HepG2 (cell line): Measurements from ENCODE around the gene CHMP1B. TPM values are rescaled to one million over a fixed set of nuclear protein-coding genes. Genes with fewer than 3 reads are reported as not detected.

ENCODE experiments used
- CCAR2 ChIP-seq: fragments of 200-400 bp; formaldehyde crosslinking; optimal IDR thresholded peaks from 2 replicates; pipeline ENCODE3; 2018; ENCODE audit warnings: low read depth, mild to moderate bottlenecking, low read length, moderate library complexity
- FOXA1 ChIP-seq, 2 experiments: fragments of 450-650 bp in 1 of 2; sonication (generic) in 1 of 2; formaldehyde crosslinking in 1 of 2; IDR thresholded peaks; 2 replicates each; pipeline versions ENCODE4 v1.4.0 to v1.6.1; 2016 to 2020; ENCODE audit warnings: missing genetic modification reagents in 1 of 2
- GFI1 ChIP-seq: sonication (generic); formaldehyde crosslinking; IDR thresholded peaks from 2 replicates; pipeline ENCODE4 v1.5.0; 2020; ENCODE audit warnings: missing genetic modification reagents, mild to moderate bottlenecking, borderline replicate concordance
- KDM6A ChIP-seq: IDR thresholded peaks from 2 replicates; pipeline ENCODE4 v1.6.1; 2016; ENCODE audit warnings: low read depth
- MIXL1 ChIP-seq: IDR thresholded peaks from 2 replicates; pipeline ENCODE4 v1.6.1; 2016
- MTF2 ChIP-seq: sonication (generic); formaldehyde crosslinking; IDR thresholded peaks from 2 replicates; pipeline ENCODE4 v1.5.0; 2020; ENCODE audit warnings: missing genetic modification reagents, borderline replicate concordance
- MXI1 ChIP-seq: IDR thresholded peaks from 3 replicates; pipeline ENCODE4 v1.6.1; 2012; ENCODE audit warnings: low read depth, low read length, inconsistent platforms, borderline replicate concordance
- NPAS2 ChIP-seq: sonication (generic); formaldehyde crosslinking; IDR thresholded peaks from 2 replicates; pipeline ENCODE4 v1.8.0; 2022; ENCODE audit warnings: mild to moderate bottlenecking, missing genetic modification reagents, borderline replicate concordance
- NR2F6 ChIP-seq, 2 experiments: IDR thresholded peaks; 2 replicates each; pipeline ENCODE4 v1.6.1; 2016; ENCODE audit warnings: antibody characterized with exemption in 1 of 2, mild to moderate bottlenecking in 1 of 2
- SRY ChIP-seq: sonication (generic); formaldehyde crosslinking; IDR thresholded peaks from 2 replicates; pipeline ENCODE4 v1.8.0; 2022; ENCODE audit warnings: mild to moderate bottlenecking, missing genetic modification reagents
- YY1 ChIP-seq: IDR thresholded peaks from 2 replicates; pipeline ENCODE4 v1.6.1; 2011; ENCODE audit warnings: low read length, low read depth, moderate library complexity, mild to moderate bottlenecking; ENCODE audit not compliant: insufficient read depth, insufficient replicate concordance
- ZC3H4 ChIP-seq: sonication (generic); formaldehyde crosslinking; IDR thresholded peaks from 2 replicates; pipeline ENCODE4 v1.4.0; 2020; ENCODE audit warnings: missing genetic modification reagents, borderline replicate concordance
- ZKSCAN8 ChIP-seq: IDR thresholded peaks from 2 replicates; pipeline ENCODE4 v1.6.1; 2016; ENCODE audit warnings: borderline replicate concordance, missing genetic modification reagents, missing compliant biosample characterization
- ZMYM4 ChIP-seq: sonication (generic); formaldehyde crosslinking; IDR thresholded peaks from 2 replicates; pipeline ENCODE4 v1.8.1; 2023; ENCODE audit warnings: mild to moderate bottlenecking, missing genetic modification reagents
- ZNF292 ChIP-seq: sonication (generic); formaldehyde crosslinking; IDR thresholded peaks from 2 replicates; pipeline ENCODE4 v1.8.1; 2022; ENCODE audit warnings: mild to moderate bottlenecking, low read depth, missing genetic modification reagents, borderline replicate concordance
- polyA plus RNA-seq, 8 experiments: library from polyadenylated mRNA; depleted of rRNA in 3 of 8; stranded (reverse) in 7 of 8; unstranded in 1 of 8; fragments of >200 nt; fragmentation: Illumina TruSeq in 4 of 8; extraction: Trizol in 4 of 8; gene quantifications; 2 replicates each; pipeline versions ENCODE4 v1.2.1 to v1.2.3, GENCODE V29; 2011 to 2016; ENCODE audit warnings: low read depth in 4 of 8, missing spikeins in 1 of 8, mixed read lengths in 1 of 8; ENCODE audit not compliant: insufficient read depth in 1 of 8
- total RNA-seq, 5 experiments: library from RNA; depleted of rRNA; stranded (reverse); fragments of >200 nt; fragmentation: Illumina TruSeq; extraction: Trizol; gene quantifications; 2 replicates each; pipeline ENCODE4 v1.2.3, GENCODE V29; 2016; ENCODE audit warnings: low read depth in 1 of 5
- TF ChIP-seq, protein P1 (sequence below): sonication (generic); formaldehyde crosslinking; IDR thresholded peaks from 2 replicates; pipeline ENCODE4 v1.5.0; 2020; ENCODE audit warnings: missing genetic modification reagents
- TF ChIP-seq, protein P2 (sequence below): sonication (generic); formaldehyde crosslinking; conservative IDR thresholded peaks from 2 replicates; pipeline ENCODE4 v1.4.0; 2020; ENCODE audit warnings: mild to moderate bottlenecking, missing genetic modification reagents, moderate library complexity
- TF ChIP-seq, protein P3 (sequence below): sonication (generic); formaldehyde crosslinking; IDR thresholded peaks from 2 replicates; pipeline ENCODE4 v1.8.1; 2023; ENCODE audit warnings: mild to moderate bottlenecking, missing genetic modification reagents, borderline replicate concordance
- TF ChIP-seq, protein P4 (sequence below): sonication (generic); formaldehyde crosslinking; IDR thresholded peaks from 2 replicates; pipeline ENCODE4 v1.5.1; 2020; ENCODE audit warnings: mild to moderate bottlenecking, missing genetic modification reagents, borderline replicate concordance
- TF ChIP-seq, protein P5 (sequence below): IDR thresholded peaks from 2 replicates; pipeline ENCODE4 v1.6.1; 2016
- TF ChIP-seq, protein P6 (sequence below): sonication (generic); formaldehyde crosslinking; IDR thresholded peaks from 2 replicates; pipeline ENCODE4 v1.8.1; 2023; ENCODE audit warnings: mild to moderate bottlenecking, missing genetic modification reagents

Gene CHMP1B
- total and polyA plus RNA-seq, 2 of the 13 experiments (the other 11 are each of a cell fraction or from before 2014, with no cell fraction given) = 18.8 to 20.2 TPM

DNA sequence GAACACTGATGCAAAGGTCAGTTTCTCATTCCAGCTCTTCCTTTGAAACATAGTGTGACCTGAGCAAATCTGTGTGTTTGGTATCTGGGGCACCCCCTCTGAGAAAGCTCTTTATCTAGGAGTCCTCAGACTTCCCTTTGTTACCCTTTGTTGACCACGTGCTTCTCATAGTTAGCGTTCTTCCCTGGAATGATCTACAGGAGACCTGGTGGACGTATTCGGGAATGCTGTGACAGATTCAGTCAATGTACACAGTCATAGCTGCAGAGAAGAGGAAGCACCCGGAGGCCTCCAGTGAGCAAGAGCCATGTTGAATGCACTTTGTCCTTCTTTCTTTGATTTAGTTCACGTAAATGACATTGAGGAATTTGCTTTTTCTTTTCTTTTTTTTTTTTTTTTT, 10.7 kb upstream of the CHMP1B start (continued):
- TF ChIP-seq NR2F6 (IDR thresholded peaks at IDR 0.05) (peak; percentile 60), NR2F6 (CRISPR knock-in tag; IDR thresholded peaks at IDR 0.05) (peak; percentile 57; the same call in 1 of the 2 replicates), KDM6A (CRISPR knock-in tag) (peak; percentile 42; the same call in 1 of the 2 replicates), YY1 (peak; percentile 30), ZC3H4 (CRISPR knock-in tag) (no peak), GFI1 (peak; percentile 85), ZNF292 (CRISPR knock-in tag) (no peak), MIXL1 (no peak), MXI1 (0 out of 3 replicates have a peak, but pooled peaks have one; percentile 53), FOXA1 (IDR thresholded peaks at IDR 0.05) (no peak), FOXA1 (CRISPR knock-in tag; IDR thresholded peaks at IDR 0.05) (peak; percentile 79), SRY (no peak), MTF2 (CRISPR knock-in tag) (no peak), NPAS2 (CRISPR knock-in tag) (no peak), ZMYM4 (CRISPR knock-in tag) (no peak), ZKSCAN8 (CRISPR knock-in tag) (peak; percentile 38; the same call in 1 of the 2 replicates), CCAR2 (no peak)
- TF ChIP-seq, protein P1, sequence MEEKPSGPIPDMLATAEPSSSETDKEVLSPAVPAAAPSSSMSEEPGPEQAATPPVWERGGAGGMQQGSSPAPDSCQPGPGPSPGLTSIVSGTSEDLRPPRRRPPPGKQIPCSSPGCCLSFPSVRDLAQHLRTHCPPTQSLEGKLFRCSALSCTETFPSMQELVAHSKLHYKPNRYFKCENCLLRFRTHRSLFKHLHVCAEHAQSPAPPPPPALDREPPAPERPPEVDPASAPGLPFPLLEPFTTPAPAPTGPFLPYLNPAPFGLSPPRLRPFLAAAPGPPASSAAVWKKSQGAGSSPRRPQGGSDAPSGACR (CRISPR knock-in tag) = no peak
- TF ChIP-seq, protein P2, sequence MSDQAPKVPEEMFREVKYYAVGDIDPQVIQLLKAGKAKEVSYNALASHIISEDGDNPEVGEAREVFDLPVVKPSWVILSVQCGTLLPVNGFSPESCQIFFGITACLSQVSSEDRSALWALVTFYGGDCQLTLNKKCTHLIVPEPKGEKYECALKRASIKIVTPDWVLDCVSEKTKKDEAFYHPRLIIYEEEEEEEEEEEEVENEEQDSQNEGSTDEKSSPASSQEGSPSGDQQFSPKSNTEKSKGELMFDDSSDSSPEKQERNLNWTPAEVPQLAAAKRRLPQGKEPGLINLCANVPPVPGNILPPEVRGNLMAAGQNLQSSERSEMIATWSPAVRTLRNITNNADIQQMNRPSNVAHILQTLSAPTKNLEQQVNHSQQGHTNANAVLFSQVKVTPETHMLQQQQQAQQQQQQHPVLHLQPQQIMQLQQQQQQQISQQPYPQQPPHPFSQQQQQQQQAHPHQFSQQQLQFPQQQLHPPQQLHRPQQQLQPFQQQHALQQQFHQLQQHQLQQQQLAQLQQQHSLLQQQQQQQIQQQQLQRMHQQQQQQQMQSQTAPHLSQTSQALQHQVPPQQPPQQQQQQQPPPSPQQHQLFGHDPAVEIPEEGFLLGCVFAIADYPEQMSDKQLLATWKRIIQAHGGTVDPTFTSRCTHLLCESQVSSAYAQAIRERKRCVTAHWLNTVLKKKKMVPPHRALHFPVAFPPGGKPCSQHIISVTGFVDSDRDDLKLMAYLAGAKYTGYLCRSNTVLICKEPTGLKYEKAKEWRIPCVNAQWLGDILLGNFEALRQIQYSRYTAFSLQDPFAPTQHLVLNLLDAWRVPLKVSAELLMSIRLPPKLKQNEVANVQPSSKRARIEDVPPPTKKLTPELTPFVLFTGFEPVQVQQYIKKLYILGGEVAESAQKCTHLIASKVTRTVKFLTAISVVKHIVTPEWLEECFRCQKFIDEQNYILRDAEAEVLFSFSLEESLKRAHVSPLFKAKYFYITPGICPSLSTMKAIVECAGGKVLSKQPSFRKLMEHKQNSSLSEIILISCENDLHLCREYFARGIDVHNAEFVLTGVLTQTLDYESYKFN (CRISPR knock-in tag) = peak; percentile 73
- TF ChIP-seq, protein P3, sequence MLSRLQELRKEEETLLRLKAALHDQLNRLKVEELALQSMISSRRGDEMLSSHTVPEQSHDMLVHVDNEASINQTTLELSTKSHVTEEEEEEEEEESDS (CRISPR knock-in tag) = no peak
- TF ChIP-seq, protein P4, sequence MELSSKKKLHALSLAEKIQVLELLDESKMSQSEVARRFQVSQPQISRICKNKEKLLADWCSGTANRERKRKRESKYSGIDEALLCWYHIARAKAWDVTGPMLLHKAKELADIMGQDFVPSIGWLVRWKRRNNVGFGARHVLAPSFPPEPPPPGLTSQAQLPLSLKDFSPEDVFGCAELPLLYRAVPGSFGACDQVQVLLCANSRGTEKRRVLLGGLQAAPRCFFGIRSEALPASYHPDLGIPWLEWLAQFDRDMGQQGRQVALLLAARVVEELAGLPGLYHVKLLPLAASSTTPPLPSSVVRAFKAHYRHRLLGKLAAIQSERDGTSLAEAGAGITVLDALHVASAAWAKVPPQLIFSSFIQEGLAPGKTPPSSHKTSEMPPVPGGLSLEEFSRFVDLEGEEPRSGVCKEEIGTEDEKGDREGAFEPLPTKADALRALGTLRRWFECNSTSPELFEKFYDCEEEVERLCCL = no peak
- TF ChIP-seq, protein P5, sequence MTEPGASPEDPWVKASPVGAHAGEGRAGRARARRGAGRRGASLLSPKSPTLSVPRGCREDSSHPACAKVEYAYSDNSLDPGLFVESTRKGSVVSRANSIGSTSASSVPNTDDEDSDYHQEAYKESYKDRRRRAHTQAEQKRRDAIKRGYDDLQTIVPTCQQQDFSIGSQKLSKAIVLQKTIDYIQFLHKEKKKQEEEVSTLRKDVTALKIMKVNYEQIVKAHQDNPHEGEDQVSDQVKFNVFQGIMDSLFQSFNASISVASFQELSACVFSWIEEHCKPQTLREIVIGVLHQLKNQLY (CRISPR knock-in tag) = peak; percentile 69
- TF ChIP-seq, protein P6, sequence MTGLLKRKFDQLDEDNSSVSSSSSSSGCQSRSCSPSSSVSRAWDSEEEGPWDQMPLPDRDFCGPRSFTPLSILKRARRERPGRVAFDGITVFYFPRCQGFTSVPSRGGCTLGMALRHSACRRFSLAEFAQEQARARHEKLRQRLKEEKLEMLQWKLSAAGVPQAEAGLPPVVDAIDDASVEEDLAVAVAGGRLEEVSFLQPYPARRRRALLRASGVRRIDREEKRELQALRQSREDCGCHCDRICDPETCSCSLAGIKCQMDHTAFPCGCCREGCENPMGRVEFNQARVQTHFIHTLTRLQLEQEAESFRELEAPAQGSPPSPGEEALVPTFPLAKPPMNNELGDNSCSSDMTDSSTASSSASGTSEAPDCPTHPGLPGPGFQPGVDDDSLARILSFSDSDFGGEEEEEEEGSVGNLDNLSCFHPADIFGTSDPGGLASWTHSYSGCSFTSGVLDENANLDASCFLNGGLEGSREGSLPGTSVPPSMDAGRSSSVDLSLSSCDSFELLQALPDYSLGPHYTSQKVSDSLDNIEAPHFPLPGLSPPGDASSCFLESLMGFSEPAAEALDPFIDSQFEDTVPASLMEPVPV (CRISPR knock-in tag) = no peak
